D721Med (cell line): ENCODE results near the gene DELE1.

ENCODE experiments used
- DNase-seq: peaks from one replicate; pipeline ENCODE4 v3.0.0; 2011; ENCODE audit warnings: low spot score; ENCODE audit not compliant: insufficient read length
- FAIRE-seq: peaks from 2 replicates; lab custom pipeline; 2011; peaks lifted over from hg19 to GRCh38; lab: Jason Lieb, UNC
- TF ChIP-seq, protein P1 (sequence below): IDR thresholded peaks from 2 replicates; pipeline ENCODE4 v1.5.1; 2012; ENCODE audit warnings: mild to moderate bottlenecking, control low read depth; ENCODE audit not compliant: insufficient read depth; ENCODE audit errors: missing control alignments

The DELE1 gene

DNA sequence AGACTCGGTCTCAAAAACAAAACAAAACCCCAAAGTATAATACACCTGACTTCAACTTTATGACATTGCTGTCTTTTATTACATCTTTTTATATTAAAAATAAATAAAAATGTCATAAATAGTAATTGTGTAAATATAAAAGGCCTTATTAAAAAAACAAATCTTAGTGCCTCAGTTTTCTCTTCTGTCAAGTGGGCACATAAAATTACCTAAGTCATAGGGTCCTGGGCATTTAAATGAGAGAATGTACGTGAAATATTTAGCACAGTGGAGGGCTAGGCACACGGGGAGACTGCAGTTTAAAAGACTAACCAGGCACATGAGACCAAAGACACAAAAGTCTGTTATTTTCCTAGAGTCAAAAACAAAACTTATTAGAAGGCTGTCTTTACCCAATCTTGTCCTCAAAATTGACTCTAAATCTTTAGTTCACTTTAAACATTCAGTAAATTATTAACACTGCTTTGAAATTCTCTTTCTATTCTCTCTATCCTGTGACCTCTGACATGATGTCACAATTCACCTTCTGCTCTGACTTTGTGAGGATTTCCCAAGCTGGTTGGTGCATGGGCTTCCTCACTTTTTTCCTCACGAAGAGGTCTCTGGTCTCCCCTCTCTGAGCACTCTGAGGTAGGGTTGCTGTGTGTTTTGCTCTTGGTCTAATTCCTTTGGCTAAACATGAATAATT is 42.7 kb downstream of the DELE1 start:
- TF ChIP-seq, protein P1, sequence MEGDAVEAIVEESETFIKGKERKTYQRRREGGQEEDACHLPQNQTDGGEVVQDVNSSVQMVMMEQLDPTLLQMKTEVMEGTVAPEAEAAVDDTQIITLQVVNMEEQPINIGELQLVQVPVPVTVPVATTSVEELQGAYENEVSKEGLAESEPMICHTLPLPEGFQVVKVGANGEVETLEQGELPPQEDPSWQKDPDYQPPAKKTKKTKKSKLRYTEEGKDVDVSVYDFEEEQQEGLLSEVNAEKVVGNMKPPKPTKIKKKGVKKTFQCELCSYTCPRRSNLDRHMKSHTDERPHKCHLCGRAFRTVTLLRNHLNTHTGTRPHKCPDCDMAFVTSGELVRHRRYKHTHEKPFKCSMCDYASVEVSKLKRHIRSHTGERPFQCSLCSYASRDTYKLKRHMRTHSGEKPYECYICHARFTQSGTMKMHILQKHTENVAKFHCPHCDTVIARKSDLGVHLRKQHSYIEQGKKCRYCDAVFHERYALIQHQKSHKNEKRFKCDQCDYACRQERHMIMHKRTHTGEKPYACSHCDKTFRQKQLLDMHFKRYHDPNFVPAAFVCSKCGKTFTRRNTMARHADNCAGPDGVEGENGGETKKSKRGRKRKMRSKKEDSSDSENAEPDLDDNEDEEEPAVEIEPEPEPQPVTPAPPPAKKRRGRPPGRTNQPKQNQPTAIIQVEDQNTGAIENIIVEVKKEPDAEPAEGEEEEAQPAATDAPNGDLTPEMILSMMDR: no peak
- no peak for DNase-seq
- no peak for FAIRE-seq

DNA sequence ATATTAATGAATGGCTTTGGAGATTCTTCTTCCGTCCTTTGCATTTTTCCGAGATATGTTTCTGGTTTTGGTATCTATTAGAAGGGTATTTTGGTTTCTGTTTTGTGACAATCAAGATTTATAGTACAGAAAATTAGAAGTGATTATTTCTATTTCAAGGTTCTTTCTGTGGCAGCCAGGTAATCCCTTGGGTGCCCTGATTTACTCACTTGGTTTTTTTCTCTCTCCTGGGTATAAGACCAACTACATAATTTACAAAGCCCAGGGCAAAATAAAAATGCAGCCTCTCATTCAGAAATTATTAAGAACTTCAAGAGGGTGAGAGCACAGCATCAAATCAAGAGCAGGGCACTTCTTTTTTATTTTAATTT is 43.3 kb downstream of the DELE1 start:
- no peak for FAIRE-seq
- DNase-seq: no peak
- TF ChIP-seq, protein P1: no peak

DNA sequence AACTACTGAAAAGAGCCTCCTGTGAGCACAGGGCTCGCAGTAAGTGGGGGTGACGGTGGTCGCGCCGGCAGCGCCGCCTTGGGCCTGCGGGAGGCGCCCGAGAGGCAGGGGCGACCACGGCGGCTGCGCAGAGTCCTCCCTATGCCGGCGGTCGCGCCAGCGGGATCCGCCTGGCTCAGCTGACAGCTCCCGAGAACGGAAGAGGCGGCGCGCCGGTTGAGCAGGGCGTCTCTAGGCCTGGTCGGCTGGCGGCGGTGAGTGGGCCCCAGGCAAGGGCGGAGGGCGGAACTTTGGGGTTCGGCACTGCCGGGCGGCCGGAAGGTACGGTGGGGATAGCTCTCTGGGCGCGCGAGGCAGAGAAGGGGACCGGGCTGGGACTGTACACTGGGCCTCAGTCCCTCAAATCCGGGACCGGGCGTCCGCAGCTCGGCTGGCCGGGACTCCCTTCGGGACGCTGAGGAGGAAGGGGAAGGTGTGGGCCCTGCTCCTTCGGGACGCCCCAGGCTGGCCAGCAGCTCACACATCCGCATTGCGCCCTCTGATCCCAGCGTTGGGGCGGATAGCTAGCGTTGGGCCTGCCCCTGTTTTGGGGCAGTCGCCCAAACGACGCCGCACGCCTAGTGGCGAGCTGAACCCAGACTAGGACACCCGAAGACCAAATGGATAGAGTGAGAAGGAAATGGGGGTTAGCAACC is 45.4 kb downstream of the DELE1 start, which contains the start of gene RNF14:
Gene RNF14 (plus strand): TSS at position 192 of the 695 bp plus-strand sequence. CDS start 4,484 bp downstream, outside the sequence.
- peak; percentile 69 for DNase-seq
- no peak for FAIRE-seq
- TF ChIP-seq, protein P1: peak; percentile 66

DNA sequence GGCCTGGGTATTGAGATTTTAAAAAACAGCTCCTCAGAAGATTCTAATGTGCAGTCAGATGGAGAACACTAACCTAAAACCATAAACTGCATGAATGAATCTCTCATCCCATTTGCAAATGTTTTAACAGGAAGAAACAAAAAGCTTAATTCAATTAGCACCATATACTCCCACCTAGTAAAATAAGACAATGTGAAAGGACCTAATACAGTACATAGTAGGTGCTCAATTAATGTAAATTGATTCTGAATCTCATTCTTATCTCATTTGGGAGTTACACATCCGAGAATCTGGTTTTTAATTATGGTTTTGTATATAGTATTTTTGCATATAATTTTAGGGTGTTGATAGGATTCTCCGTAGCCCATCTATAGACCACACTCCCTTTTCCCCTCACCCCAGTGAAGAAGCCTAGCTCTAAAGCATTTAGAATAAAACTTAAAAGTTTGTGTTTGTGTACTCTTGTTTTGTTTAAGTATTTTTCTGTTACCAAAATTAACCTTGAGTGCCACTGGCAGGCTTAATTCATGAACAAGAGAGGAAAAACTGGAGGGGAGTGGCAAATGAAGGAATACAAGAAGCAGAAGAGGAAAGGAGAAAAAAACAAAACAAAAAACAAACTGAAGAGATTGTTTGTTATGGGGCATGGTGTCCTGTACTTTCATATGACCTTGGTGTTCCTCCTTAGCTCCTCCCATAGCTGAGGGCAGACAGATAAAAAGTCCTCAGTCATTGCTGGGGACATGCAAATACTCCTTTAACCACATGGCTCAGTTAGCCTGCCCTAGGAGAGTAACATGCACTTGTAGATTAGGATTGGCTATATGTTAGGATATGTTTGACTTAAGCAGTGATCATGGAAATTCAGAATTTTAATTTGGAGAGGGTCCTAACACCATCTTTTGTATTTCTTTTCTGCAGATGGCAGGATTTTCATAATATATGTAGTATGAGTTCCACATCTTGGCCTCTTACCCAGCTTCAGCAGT is 46.4 kb downstream of the DELE1 start:
- no peak for FAIRE-seq
- TF ChIP-seq, protein P1: no peak
- no peak for DNase-seq

DNA sequence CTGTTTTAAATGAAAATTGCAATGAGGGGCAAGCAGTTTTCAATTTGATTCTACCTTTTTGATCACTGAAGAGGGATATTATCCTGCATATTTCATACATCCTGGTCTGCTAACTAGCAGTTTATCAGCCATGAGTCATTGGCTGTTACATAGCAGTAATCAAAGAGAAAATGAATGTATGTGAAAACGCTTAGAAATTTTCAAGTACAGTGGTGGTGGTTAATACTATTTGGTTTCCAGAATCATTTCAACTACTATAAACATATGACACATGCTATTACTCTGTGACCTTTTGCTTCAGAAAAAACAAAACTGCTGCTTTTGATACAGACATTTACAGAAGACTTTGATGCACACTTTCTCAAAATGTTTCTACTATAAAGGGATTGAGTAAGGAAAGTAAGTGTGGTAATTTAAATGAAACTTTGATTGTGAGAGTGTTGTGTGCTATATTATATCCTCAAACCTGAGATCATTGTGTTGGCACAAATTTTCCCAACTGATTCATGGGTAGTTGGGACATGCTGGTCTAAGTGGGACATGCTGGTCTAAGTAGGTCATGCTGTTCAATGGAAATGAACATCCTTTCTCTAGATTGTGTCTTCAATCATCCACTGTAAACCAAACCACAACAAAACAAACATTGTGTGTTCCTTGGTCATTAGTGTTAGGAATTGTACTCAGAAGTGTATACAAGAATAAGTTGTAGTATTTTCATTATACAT is 50.4 kb downstream of the DELE1 start:
- no peak for DNase-seq

DNA sequence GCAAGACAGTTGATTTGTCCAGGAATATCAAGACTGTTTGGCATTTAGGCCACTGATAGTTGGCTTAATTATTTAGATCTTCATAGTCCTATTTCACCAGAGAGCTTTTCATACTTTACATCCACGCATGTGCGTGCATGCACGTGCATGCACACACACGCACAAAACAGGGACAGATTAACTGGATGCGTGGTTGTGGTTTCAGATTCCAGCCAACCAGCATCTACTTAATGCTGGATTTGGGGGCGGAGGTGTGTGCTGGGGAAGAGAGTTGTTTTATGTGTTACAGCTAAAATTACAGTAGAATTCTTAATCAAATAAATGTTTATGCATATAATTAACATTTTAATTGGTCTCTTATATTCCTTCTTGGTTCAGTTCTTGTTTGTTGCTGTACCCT is 52.5 kb downstream of the DELE1 start:
- DNase-seq (no peak), FAIRE-seq (no peak)
- TF ChIP-seq, protein P1: no peak

More for the DNA sequence above, 50.4 kb downstream of the DELE1 start:
- no peak for FAIRE-seq
- TF ChIP-seq, protein P1: no peak
